ENCODE measurements around the gene NEDD8. TPM values are rescaled to one million over a fixed set of nuclear protein-coding genes. Genes with fewer than 3 reads are reported as not detected.

Gene NEDD8
- total RNA-seq, 2 experiments from 2014 or later, result 187 to 217 TPM

- intact Hi-C loops (cut with DNase I, micrococcal nuclease), result loop anchor here (5.0 to 10.0 kb wide), 4 partner anchors 40 to 718 kb away; partner anchors contain the start of genes CARMIL3 (in 1 of the 2), GMPR2 (in 1 of the 2), NEDD8 (in 1 of the 2) and THTPA (in 1 of the 2)
- CTCF ChIA-PET, result interaction anchor here (0.5 to 6.5 kb wide), 12 partner anchors 19 to 207 kb away, joined by 3 to 36 read pairs (median 6); partner anchors contain the start of genes CIDEB, DHRS1, MDP1 and NOP9
- H3K27ac Mint-ChIP-seq, result peak overlapping the region; percentile 97
Observed at GRCh38 chr14:24272467-24272866, 40.3 kb upstream of the NEDD8 start.

GRCh38 chr14:24271834-24272263 is 39.7 kb upstream of the NEDD8 start:
- POLR2A ChIA-PET, result interaction anchor here (0.7 to 1.7 kb wide), 11 partner anchors 8 to 1682 kb away, joined by 3 to 12 read pairs (median 5); partner anchors contain the start of genes CIDEB, DCAF11, LTB4R and NRL
- DNase-seq (no peak), ATAC-seq (no peak)
- Mint-ChIP-seq H3K36me3 (ENCODE audit: low read depth) (peaks cover 21% of the 10 kb centered on the region), H3K27ac (peak overlapping the region; percentile 97), H3K9me3 (ENCODE audit: low read depth) (no peaks in the 10 kb centered on the region), H3K27me3 (no peaks in the 10 kb centered on the region), H3K4me1 (peaks cover 51% of the 10 kb centered on the region), H3K4me3 (peak overlapping the region; percentile 83)
- CTCF ChIA-PET, result interaction anchor here (0.7 to 6.5 kb wide), 15 partner anchors 11 to 206 kb away, joined by 3 to 36 read pairs (median 8); partner anchors contain the start of genes CIDEB, DHRS1, MDP1 and NOP9
- intact Hi-C loops (cut with DNase I, micrococcal nuclease), result loop anchor here (1.0 to 10.0 kb wide), 17 partner anchors 25 to 717 kb away; partner anchors contain the start of genes CHMP4A (in 2 of the 2), GMPR2 (in 2 of the 2), NEDD8 (in 2 of the 2) and TINF2 (in 2 of the 2)

More at GRCh38 chr14:24272467-24272866, 40.3 kb upstream of the NEDD8 start:
- Mint-ChIP-seq H3K4me1 (peaks cover 57% of the 10 kb centered on the region), H3K27me3 (no peaks in the 10 kb centered on the region), H3K36me3 (ENCODE audit: low read depth) (peaks cover 15% of the 10 kb centered on the region), H3K4me3 (peak overlapping the region; percentile 83), H3K9me3 (ENCODE audit: low read depth) (no peaks in the 10 kb centered on the region)
- POLR2A ChIA-PET, result interaction anchor here (0.7 to 0.8 kb wide), 2 partner anchors 30 to 1682 kb away, joined by 3 to 5 read pairs; partner anchors contain the start of gene TINF2
- no peak for ATAC-seq
- DNase-seq, result no peak

- Mint-ChIP-seq H3K4me3 (peak within 1 kb of the TSS; percentile 83), H3K36me3 (ENCODE audit: low read depth) (peaks cover 26% of the 10 kb centered on the region), H3K27ac (peak within 1 kb of the TSS; percentile 97), H3K9me3 (ENCODE audit: low read depth) (no peaks in the 10 kb centered on the region), H3K27me3 (no peaks in the 10 kb centered on the region), H3K4me1 (peaks cover 46% of the 10 kb centered on the region)
- intact Hi-C loops (cut with DNase I, micrococcal nuclease), result loop anchor here (1.0 to 10.0 kb wide), 17 partner anchors 24 to 716 kb away; partner anchors contain the start of genes CHMP4A (in 2 of the 2), GMPR2 (in 2 of the 2), NEDD8 (in 2 of the 2) and TINF2 (in 2 of the 2)
- peak; percentile 85 for ATAC-seq
- DNase-seq, result peak; percentile 94
- ChIA-PET CTCF (interaction anchor here (0.6 to 6.5 kb wide), 14 partner anchors 12 to 83 kb away, joined by 3 to 36 read pairs (median 8); partner anchors contain the start of genes CIDEB, DHRS1, IPO4 and MDP1), POLR2A (interaction anchor here (0.6 to 1.7 kb wide), 10 partner anchors 8 to 157 kb away, joined by 3 to 12 read pairs (median 5); partner anchors contain the start of genes CIDEB, DCAF11, LTB4R and NRL)
Observed at GRCh38 chr14:24271134-24271833, 39.1 kb upstream of the NEDD8 start, which contains the start of gene RABGGTA. RABGGTA (minus strand) TSS chr14:24271597; CDS start chr14:24271115, 482 bp downstream.

GRCh38 chr14:24270537-24271133 is 38.5 kb upstream of the NEDD8 start:
- no peak for DNase-seq
- H3K27me3 Mint-ChIP-seq, result no peaks in the 10 kb centered on the region
- no peak for ATAC-seq
- H3K4me3 Mint-ChIP-seq, result peak overlapping the region; percentile 83
- H3K27ac Mint-ChIP-seq, result peak overlapping the region; percentile 96
- peaks cover 45% of the 10 kb centered on the region for H3K4me1 Mint-ChIP-seq
- POLR2A ChIA-PET, result interaction anchor here (0.6 to 2.0 kb wide), 12 partner anchors 8 to 156 kb away, joined by 3 to 12 read pairs (median 5); partner anchors contain the start of genes CIDEB, DCAF11, LTB4R and NRL
- CTCF ChIA-PET, result interaction anchor here (0.6 to 6.5 kb wide), 14 partner anchors 13 to 82 kb away, joined by 3 to 36 read pairs (median 8); partner anchors contain the start of genes CIDEB, DHRS1, IPO4 and MDP1
- intact Hi-C loops (cut with DNase I, micrococcal nuclease), result loop anchor here (1.0 to 10.0 kb wide), 17 partner anchors 23 to 716 kb away; partner anchors contain the start of genes CHMP4A (in 2 of the 2), GMPR2 (in 2 of the 2), NEDD8 (in 2 of the 2) and TINF2 (in 2 of the 2)
- H3K36me3 Mint-ChIP-seq (ENCODE audit: low read depth), result peaks cover 26% of the 10 kb centered on the region
- no peaks in the 10 kb centered on the region for H3K9me3 Mint-ChIP-seq (ENCODE audit: low read depth)

GRCh38 chr14:24269910-24270536 is 37.9 kb upstream of the NEDD8 start:
- intact Hi-C loops (cut with DNase I, micrococcal nuclease), result loop anchor here (5.0 to 10.0 kb wide), 4 partner anchors 38 to 715 kb away; partner anchors contain the start of genes CARMIL3 (in 1 of the 2), GMPR2 (in 1 of the 2), NEDD8 (in 1 of the 2) and THTPA (in 1 of the 2)
- ChIA-PET CTCF (interaction anchor here (0.7 to 6.5 kb wide), 11 partner anchors 13 to 143 kb away, joined by 3 to 36 read pairs (median 7); partner anchors contain the start of genes CIDEB, MDP1, TINF2 and TM9SF1), POLR2A (interaction anchor here (1.1 to 2.0 kb wide), 4 partner anchors 9 to 28 kb away, joined by 4 to 6 read pairs (median 5); partner anchors contain the start of gene TINF2)
- H3K9me3 Mint-ChIP-seq (ENCODE audit: low read depth), result no peaks in the 10 kb centered on the region
- DNase-seq (no peak), ATAC-seq (no peak)
- H3K4me3 Mint-ChIP-seq, result peak overlapping the region; percentile 83
- H3K4me1 Mint-ChIP-seq, result peaks cover 39% of the 10 kb centered on the region
- no peaks in the 10 kb centered on the region for H3K27me3 Mint-ChIP-seq
- H3K27ac Mint-ChIP-seq, result no peak overlapping the region
- H3K36me3 Mint-ChIP-seq (ENCODE audit: low read depth), result peaks cover 26% of the 10 kb centered on the region

- intact Hi-C loops (cut with DNase I, micrococcal nuclease), result no loop called here
- POLR2A ChIA-PET, result interaction anchor here (1.1 to 2.0 kb wide), 3 partner anchors 10 to 27 kb away, joined by 4 to 6 read pairs (median 5); partner anchors contain the start of gene TINF2
Observed at GRCh38 chr14:24269368-24269767, 37.2 kb upstream of the NEDD8 start.

GRCh38 chr14:24268225-24268624 is 36.1 kb upstream of the NEDD8 start:
- POLR2A ChIA-PET, result interaction anchor here (0.6 kb wide), 2 partner anchors 25 to 45 kb away, joined by 5 to 8 read pairs; no protein-coding TSS in a partner anchor
- H3K36me3 Mint-ChIP-seq (ENCODE audit: low read depth), result peaks cover 25% of the 10 kb centered on the region
- no peak for DNase-seq
- peaks cover 25% of the 10 kb centered on the region for H3K4me1 Mint-ChIP-seq
- H3K4me3 Mint-ChIP-seq, result no peak overlapping the region
- intact Hi-C loops (cut with DNase I, micrococcal nuclease), result no loop called here
- no peaks in the 10 kb centered on the region for H3K27me3 Mint-ChIP-seq
- CTCF ChIA-PET, result interaction anchor here (4.8 kb wide), 1 partner anchor 40 kb away, joined by 20 read pairs; the partner anchor contains the start of gene CIDEB
- no peak overlapping the region for H3K27ac Mint-ChIP-seq
- H3K9me3 Mint-ChIP-seq (ENCODE audit: low read depth), result no peaks in the 10 kb centered on the region
- ATAC-seq, result no peak

More at GRCh38 chr14:24269368-24269767, 37.2 kb upstream of the NEDD8 start:
- ATAC-seq (no peak), DNase-seq (no peak)
- Mint-ChIP-seq H3K27ac (no peak overlapping the region), H3K27me3 (no peaks in the 10 kb centered on the region), H3K9me3 (ENCODE audit: low read depth) (no peaks in the 10 kb centered on the region), H3K4me1 (peaks cover 36% of the 10 kb centered on the region), H3K4me3 (no peak overlapping the region), H3K36me3 (ENCODE audit: low read depth) (peaks cover 26% of the 10 kb centered on the region)
- CTCF ChIA-PET, result interaction anchor here (0.7 to 4.8 kb wide), 8 partner anchors 18 to 173 kb away, joined by 3 to 25 read pairs (median 6); partner anchors contain the start of genes CIDEB, MDP1 and TINF2

GRCh38 chr14:24267516-24267915 is 35.3 kb upstream of the NEDD8 start:
- H3K9me3 Mint-ChIP-seq (ENCODE audit: low read depth), result no peaks in the 10 kb centered on the region
- H3K4me3 Mint-ChIP-seq, result no peak overlapping the region
- CTCF ChIA-PET, result no interaction called here
- no peaks in the 10 kb centered on the region for H3K27me3 Mint-ChIP-seq
- no peak for ATAC-seq
- POLR2A ChIA-PET, result interaction anchor here (0.6 kb wide), 1 partner anchor 24 kb away, joined by 5 read pairs; no protein-coding TSS in a partner anchor
- peaks cover 25% of the 10 kb centered on the region for H3K36me3 Mint-ChIP-seq (ENCODE audit: low read depth)
- intact Hi-C loops (cut with DNase I, micrococcal nuclease), result no loop called here
- DNase-seq, result no peak
- H3K27ac Mint-ChIP-seq, result no peak overlapping the region
- peaks cover 18% of the 10 kb centered on the region for H3K4me1 Mint-ChIP-seq

GRCh38 chr14:24266344-24267244 is 34.4 kb upstream of the NEDD8 start:
- Mint-ChIP-seq H3K4me3 (no peak overlapping the region), H3K4me1 (peaks cover 9% of the 10 kb centered on the region), H3K36me3 (ENCODE audit: low read depth) (peaks cover 23% of the 10 kb centered on the region), H3K27ac (no peak overlapping the region), H3K9me3 (ENCODE audit: low read depth) (no peaks in the 10 kb centered on the region), H3K27me3 (no peaks in the 10 kb centered on the region)
- ChIA-PET POLR2A (no interaction called here), CTCF (interaction anchor here (1.2 kb wide), 1 partner anchor 24 kb away, joined by 3 read pairs; the partner anchor contains the start of gene TINF2)
- intact Hi-C loops (cut with DNase I, micrococcal nuclease), result no loop called here
- ATAC-seq (no peak), DNase-seq (no peak)

Measured in activated CD4-positive, alpha-beta T cell treated with anti-CD3 and anti-CD28 coated beads for 36 hours (primary cell).